BJ (cell line): Measurements from ENCODE around the gene PGGT1B. TPM values are rescaled to one million over a fixed set of nuclear protein-coding genes. Genes with fewer than 3 reads are reported as not detected.

Experiments
- CTCF ChIA-PET: fragments of 350-600 bp; formaldehyde crosslinking; extraction: SDS; loops from one replicate; lab custom pipeline; 2021; ENCODE audit warnings: antibody characterized with exemption, inconsistent platforms; lab: Yijun Ruan, JAX
- POLR2A ChIA-PET: fragments of 300-600 bp; sonication (Branson Sonifier 250); formaldehyde crosslinking; extraction: SDS; loops from one replicate; lab custom pipeline; 2021; ENCODE audit warnings: antibody characterized with exemption; lab: Charles Lee
- DNase-seq: peaks from one replicate; pipeline ENCODE4 v3.0.0-alpha.2; 2011; ENCODE audit warnings: low read depth
- H3K27me3 ChIP-seq: 2 replicates; pipeline ENCODE4 v1.6.0; 2011; ENCODE audit warnings: low read length; ENCODE audit not compliant: control insufficient read depth, insufficient read depth
- H3K36me3 ChIP-seq: 2 replicates; pipeline ENCODE4 v1.5.1; 2011; ENCODE audit warnings: low read length; ENCODE audit not compliant: control insufficient read depth, insufficient read depth
- H3K4me3 ChIP-seq: 2 replicates; pipeline ENCODE4 v1.5.1; 2011; ENCODE audit warnings: low read depth, mild to moderate bottlenecking, control low read depth, low read length
- polyA plus RNA-seq: library from polyadenylated mRNA; depleted of rRNA; stranded (reverse); fragments of >200 nt; gene quantifications from 2 replicates; pipeline ENCODE4 v1.2.3, GENCODE V29; 2011
- TF ChIP-seq, protein P1 (sequence below): IDR thresholded peaks from 2 replicates; pipeline ENCODE4 v1.5.1; 2011; ENCODE audit warnings: low read depth, mild to moderate bottlenecking, control low read depth, inconsistent platforms, low read length, moderate library complexity; ENCODE audit not compliant: insufficient read depth

Gene PGGT1B
- polyA plus RNA-seq, 1 experiment = 2.1 TPM

DNA sequence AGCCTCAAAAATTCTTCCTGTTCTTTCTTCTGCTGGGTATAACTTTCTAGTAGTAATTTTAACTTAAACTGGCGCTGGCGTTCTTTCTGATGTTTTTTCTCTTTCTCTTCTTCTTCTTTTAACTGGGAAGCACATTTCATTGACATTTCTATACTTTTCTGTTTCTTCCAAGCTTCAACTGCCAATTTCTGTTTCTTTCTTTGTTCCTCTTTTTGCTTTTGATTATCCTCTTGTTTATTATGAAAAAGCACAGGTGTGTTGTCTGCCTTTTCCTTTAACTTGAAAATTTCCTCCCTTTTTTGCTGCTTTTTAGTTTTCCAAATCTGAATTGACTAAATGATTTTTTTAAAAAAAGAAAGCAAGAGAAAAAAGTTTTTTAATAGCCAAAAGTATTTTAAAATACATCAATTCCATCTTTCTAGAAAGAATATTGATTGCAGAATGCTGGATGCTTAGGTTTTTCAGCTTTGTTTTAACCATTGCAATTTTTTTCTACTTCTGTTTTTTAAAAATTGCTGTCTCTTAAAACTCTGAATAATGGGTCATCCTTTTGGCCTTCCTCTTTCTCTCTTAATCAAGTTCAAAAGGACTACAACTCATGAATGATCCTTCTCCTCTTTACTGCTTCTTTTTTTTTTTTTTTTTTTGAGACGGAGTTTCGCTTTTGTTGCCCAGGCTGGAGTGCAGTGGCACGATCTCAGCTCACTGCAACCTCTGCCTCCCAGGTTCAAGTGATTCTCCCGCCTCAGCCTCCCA, 8.8 kb upstream of the PGGT1B start:
- Histone ChIP-seq H3K27me3 (no peaks in the 10 kb centered on the region), H3K4me3 (no peak overlapping the region), H3K36me3 (no peaks in the 10 kb centered on the region)
- no peak for DNase-seq
- CTCF ChIA-PET = interaction anchor here (0.7 kb wide), 1 partner anchor 8 kb away, joined by 4 read pairs; no protein-coding TSS in a partner anchor
- POLR2A ChIA-PET = no interaction called here
- TF ChIP-seq, protein P1, sequence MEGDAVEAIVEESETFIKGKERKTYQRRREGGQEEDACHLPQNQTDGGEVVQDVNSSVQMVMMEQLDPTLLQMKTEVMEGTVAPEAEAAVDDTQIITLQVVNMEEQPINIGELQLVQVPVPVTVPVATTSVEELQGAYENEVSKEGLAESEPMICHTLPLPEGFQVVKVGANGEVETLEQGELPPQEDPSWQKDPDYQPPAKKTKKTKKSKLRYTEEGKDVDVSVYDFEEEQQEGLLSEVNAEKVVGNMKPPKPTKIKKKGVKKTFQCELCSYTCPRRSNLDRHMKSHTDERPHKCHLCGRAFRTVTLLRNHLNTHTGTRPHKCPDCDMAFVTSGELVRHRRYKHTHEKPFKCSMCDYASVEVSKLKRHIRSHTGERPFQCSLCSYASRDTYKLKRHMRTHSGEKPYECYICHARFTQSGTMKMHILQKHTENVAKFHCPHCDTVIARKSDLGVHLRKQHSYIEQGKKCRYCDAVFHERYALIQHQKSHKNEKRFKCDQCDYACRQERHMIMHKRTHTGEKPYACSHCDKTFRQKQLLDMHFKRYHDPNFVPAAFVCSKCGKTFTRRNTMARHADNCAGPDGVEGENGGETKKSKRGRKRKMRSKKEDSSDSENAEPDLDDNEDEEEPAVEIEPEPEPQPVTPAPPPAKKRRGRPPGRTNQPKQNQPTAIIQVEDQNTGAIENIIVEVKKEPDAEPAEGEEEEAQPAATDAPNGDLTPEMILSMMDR = no peak

DNA sequence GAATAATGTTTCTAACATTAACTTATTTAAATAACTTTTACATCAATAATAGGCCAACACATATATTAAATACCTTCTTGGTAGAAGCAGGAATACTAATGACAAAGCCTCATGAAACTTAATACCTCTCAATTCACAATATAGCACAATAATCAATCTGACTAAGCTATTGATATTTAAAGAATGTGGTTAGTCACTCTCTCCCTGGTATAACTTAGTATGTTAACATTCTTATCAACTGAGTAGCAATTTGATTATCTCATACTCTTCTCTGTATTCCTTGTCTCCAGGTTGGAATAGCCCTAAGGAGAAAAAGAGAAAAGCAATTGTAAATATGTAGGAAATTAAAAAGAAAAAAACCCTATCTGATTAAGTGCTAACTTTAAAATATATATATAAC, 4.9 kb upstream of the PGGT1B start:
- Histone ChIP-seq H3K27me3 (no peaks in the 10 kb centered on the region), H3K4me3 (no peak overlapping the region), H3K36me3 (no peaks in the 10 kb centered on the region)
- POLR2A ChIA-PET = interaction anchor here (0.6 kb wide), 1 partner anchor 20 kb away, joined by 4 read pairs; no protein-coding TSS in a partner anchor
- DNase-seq = no peak
- CTCF ChIA-PET = no interaction called here
- TF ChIP-seq, protein P1 = no peak

DNA sequence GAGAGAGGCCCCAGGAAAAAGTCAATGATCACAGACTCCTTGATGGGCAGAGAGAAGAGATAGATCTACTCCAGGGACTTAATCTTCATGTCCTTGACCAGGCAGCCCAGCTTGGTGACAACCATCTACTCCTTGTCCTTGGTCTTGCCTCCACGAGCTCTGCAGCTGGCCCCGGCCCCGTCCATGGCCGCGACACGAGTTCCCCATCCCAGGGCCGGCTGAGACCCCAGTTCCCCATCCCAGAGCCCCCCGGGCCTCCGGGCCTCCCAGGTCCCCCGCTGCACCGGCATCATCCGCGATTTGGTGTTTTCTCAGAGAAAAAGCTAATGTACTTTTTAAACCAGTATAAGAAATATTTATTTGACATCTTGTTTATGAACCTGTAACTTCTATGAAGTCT, 2.5 kb upstream of the PGGT1B start:
- H3K4me3 ChIP-seq = no peak overlapping the region
- ChIA-PET CTCF (interaction anchor here (1.3 kb wide), 1 partner anchor 324 kb away, joined by 3 read pairs; no protein-coding TSS in a partner anchor), POLR2A (no interaction called here)
- no peaks in the 10 kb centered on the region for H3K36me3 ChIP-seq
- DNase-seq = no peak
- no peaks in the 10 kb centered on the region for H3K27me3 ChIP-seq
- TF ChIP-seq, protein P1 = no peak

DNA sequence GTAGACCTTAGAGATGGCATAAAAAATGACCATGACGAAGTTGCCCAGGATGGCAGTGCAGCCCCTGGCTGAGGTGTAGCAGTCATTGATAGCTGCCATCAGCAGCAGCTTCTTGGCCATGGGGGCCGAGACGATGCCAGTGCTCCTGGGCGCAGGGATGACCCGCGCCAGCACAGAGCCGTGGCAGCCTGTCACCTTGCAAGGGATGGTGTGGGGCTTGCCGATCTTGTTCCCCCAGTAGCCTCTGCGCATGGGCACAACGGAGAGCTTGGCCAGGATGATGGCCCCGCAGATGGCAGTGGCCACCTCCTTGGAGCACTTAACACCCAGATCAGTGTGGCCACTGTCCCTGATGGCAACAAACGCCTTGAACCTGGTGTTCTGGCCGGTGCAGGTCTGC, 2.1 kb upstream of the PGGT1B start:
- no peak for DNase-seq
- Histone ChIP-seq H3K4me3 (no peak overlapping the region), H3K36me3 (no peaks in the 10 kb centered on the region), H3K27me3 (no peaks in the 10 kb centered on the region)
- ChIA-PET POLR2A (no interaction called here), CTCF (interaction anchor here (1.3 kb wide), 1 partner anchor 325 kb away, joined by 3 read pairs; no protein-coding TSS in a partner anchor)
- TF ChIP-seq, protein P1 = no peak

DNA sequence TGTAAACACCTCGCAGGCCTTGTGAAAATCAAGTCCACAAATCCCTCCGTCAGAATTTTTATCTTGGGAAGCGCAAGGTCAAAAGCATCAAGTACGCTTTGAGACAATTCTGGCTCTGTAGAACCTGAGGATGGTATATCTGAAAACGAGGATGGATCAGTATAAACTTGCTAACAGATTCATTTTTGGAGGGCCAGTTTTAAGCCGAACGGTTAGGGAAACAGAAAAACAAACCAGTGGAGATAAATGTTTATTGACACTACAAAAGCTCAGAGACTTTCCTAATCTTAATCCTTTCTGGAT, 352 bp upstream of the PGGT1B start:
- H3K4me3 ChIP-seq = peak overlapping the region; percentile 63
- no peak for DNase-seq
- TF ChIP-seq, protein P1 = no peak
- no peaks in the 10 kb centered on the region for H3K27me3 ChIP-seq
- POLR2A ChIA-PET = no interaction called here
- no peaks in the 10 kb centered on the region for H3K36me3 ChIP-seq
- CTCF ChIA-PET = no interaction called here
